ENCODE data around the gene CACFD1.

DNA sequence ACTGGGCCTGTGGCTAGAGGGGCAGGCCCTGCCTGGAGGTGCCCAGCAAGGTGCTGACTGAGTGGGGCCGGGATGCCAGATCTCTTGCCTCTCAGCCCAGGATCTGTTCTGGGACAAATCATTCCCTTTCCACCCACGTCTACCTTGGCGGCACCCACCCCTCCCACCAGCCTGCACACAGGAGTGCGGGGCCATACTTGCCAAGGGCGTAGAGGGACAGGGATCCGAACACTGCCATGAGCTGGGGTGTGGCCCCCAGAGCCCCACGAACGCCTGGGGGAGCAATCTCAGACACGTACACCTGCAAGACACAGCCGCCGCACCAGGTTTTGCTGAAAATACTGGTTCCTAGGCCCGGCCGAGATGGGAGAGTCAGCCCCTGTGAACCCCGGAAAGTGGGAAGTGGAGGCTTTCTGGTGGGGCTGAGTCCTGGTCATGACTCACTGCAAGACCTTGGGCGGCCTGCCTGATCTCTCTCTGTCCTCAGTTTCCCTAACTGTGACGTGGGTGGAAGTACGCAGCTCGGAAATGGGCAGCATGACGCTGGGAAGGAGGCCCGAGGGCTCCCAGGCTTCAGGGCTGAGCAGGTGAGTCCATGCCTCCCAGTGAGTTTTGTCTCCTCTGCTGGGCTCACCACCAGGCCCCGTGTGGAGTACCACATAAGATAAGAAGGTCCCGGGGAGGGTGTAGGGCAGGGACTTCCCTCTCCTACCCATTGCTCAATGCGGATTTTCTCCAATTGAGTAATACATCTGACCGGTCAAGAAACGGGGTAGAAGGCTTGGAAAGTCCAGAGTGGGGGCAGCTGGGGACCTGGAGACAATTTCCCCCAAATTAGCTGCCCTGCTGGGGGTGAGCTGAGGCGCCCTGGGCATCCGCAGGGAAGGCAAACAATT, 16.5 kb downstream of the CACFD1 start:
- TF ChIP-seq, protein P1, sequence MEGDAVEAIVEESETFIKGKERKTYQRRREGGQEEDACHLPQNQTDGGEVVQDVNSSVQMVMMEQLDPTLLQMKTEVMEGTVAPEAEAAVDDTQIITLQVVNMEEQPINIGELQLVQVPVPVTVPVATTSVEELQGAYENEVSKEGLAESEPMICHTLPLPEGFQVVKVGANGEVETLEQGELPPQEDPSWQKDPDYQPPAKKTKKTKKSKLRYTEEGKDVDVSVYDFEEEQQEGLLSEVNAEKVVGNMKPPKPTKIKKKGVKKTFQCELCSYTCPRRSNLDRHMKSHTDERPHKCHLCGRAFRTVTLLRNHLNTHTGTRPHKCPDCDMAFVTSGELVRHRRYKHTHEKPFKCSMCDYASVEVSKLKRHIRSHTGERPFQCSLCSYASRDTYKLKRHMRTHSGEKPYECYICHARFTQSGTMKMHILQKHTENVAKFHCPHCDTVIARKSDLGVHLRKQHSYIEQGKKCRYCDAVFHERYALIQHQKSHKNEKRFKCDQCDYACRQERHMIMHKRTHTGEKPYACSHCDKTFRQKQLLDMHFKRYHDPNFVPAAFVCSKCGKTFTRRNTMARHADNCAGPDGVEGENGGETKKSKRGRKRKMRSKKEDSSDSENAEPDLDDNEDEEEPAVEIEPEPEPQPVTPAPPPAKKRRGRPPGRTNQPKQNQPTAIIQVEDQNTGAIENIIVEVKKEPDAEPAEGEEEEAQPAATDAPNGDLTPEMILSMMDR (IDR thresholded peaks at IDR 0.05) = no peak
- TF ChIP-seq POLR2A (IDR thresholded peaks at IDR 0.05) = no peak

Data from body of pancreas (tissue), 4 donors.